ENCODE data around the gene AOPEP.
A peak's percentile ranks its signal among the peaks of the same experiment; 100 is the strongest.

The AOPEP gene

GRCh38 chr9:94971378-94972131, 245.1 kb downstream of the AOPEP start:
- DNase-seq (ENCODE audit: low spot score in 2 of 2) = no peak
- peaks cover 5% of the 10 kb centered on the region for H3K4me1 Mint-ChIP-seq
- H3K36me3 Mint-ChIP-seq (ENCODE audit: insufficient read depth) = no peaks in the 10 kb centered on the region
- no peak overlapping the region for H3K27ac Mint-ChIP-seq (ENCODE audit: low read depth)
- no peak for ATAC-seq (replicated peaks; ENCODE audit: extremely low read depth, poor library complexity, severe bottlenecking)
- H3K9me3 Mint-ChIP-seq = no peaks in the 10 kb centered on the region
- no peaks in the 10 kb centered on the region for H3K27me3 Mint-ChIP-seq
- no peak overlapping the region for H3K4me3 Mint-ChIP-seq

DNA sequence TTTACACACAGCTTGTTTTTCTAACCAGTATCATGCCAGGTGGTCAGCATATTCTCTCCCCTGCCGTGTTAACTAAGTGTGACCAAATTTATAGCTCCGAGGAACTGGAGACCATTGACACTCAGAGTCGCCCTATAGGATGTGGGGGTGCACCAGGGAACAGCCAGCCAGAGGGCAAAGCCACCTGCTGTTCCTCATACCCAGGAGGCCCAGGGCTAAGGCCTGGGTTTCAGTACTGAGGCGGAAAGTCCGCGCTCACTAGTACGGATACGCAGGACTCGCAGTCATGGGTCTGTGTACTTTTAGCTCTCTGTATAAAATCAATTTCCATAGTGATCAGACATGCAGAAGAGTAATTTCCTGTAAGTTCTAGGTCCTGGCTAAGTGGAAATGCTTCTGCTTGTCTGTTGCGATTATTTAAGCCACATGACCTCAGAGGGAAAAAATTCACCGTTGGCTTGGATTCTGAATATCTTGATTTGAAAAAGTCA, 247.0 kb downstream of the AOPEP start:
- ATAC-seq (replicated peaks; ENCODE audit: extremely low read depth, poor library complexity, severe bottlenecking) (no peak), DNase-seq (ENCODE audit: low spot score in 2 of 2) (no peak)
- Mint-ChIP-seq H3K27me3 (no peaks in the 10 kb centered on the region), H3K4me3 (no peak overlapping the region), H3K36me3 (ENCODE audit: insufficient read depth) (no peaks in the 10 kb centered on the region), H3K27ac (ENCODE audit: low read depth) (no peak overlapping the region), H3K4me1 (no peaks in the 10 kb centered on the region), H3K9me3 (no peaks in the 10 kb centered on the region)

- H3K4me3 Mint-ChIP-seq = no peak overlapping the region
- no peaks in the 10 kb centered on the region for H3K9me3 Mint-ChIP-seq
These were observed 247.8 kb downstream of the AOPEP start for GRCh38 chr9:94974154-94974879.

GRCh38 chr9:94975480-94975879, 249.0 kb downstream of the AOPEP start:
- Mint-ChIP-seq H3K36me3 (ENCODE audit: insufficient read depth) (no peaks in the 10 kb centered on the region), H3K27me3 (no peaks in the 10 kb centered on the region)

More at GRCh38 chr9:94974154-94974879, 247.8 kb downstream of the AOPEP start:
- no peaks in the 10 kb centered on the region for H3K27me3 Mint-ChIP-seq
- H3K27ac Mint-ChIP-seq (ENCODE audit: low read depth) = no peak overlapping the region
- DNase-seq (ENCODE audit: low spot score in 2 of 2) (no peak), ATAC-seq (replicated peaks; ENCODE audit: extremely low read depth, poor library complexity, severe bottlenecking) (no peak)
- no peaks in the 10 kb centered on the region for H3K36me3 Mint-ChIP-seq (ENCODE audit: insufficient read depth)
- no peaks in the 10 kb centered on the region for H3K4me1 Mint-ChIP-seq

GRCh38 chr9:94976077-94976476, 249.6 kb downstream of the AOPEP start:
- Mint-ChIP-seq H3K4me1 (no peaks in the 10 kb centered on the region), H3K4me3 (no peak overlapping the region), H3K27me3 (no peaks in the 10 kb centered on the region), H3K9me3 (no peaks in the 10 kb centered on the region), H3K27ac (ENCODE audit: low read depth) (no peak overlapping the region), H3K36me3 (ENCODE audit: insufficient read depth) (no peaks in the 10 kb centered on the region)
- DNase-seq (ENCODE audit: low spot score in 2 of 2) (no peak), ATAC-seq (replicated peaks; ENCODE audit: extremely low read depth, poor library complexity, severe bottlenecking) (no peak)

More at GRCh38 chr9:94975480-94975879, 249.0 kb downstream of the AOPEP start:
- no peak for DNase-seq (ENCODE audit: low spot score in 2 of 2)
- H3K9me3 Mint-ChIP-seq = no peaks in the 10 kb centered on the region
- ATAC-seq (replicated peaks; ENCODE audit: extremely low read depth, poor library complexity, severe bottlenecking) = no peak
- H3K4me1 Mint-ChIP-seq = no peaks in the 10 kb centered on the region
- no peak overlapping the region for H3K4me3 Mint-ChIP-seq
- H3K27ac Mint-ChIP-seq (ENCODE audit: low read depth) = no peak overlapping the region

DNA sequence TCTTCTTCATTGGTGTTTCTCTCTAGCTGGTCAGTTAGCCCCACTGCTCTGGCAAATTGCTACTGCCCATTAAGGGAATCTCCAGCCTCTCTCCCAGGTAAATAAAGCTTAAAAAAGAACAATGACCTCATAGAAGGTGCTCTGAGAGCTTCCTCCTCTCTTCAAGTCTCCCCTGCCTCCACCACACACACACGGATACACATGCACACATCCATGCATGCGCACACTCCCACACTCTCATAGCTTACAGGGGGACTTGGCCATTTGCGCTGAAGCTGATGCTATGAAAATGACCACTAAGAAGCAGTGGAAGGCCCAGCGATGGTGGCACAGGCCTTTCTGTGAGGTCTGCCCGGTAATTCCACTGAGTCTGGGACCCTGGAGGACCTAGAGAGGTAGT, 250.9 kb downstream of the AOPEP start:
- Mint-ChIP-seq H3K36me3 (ENCODE audit: insufficient read depth) (no peaks in the 10 kb centered on the region), H3K4me1 (no peaks in the 10 kb centered on the region), H3K27ac (ENCODE audit: low read depth) (no peak overlapping the region), H3K27me3 (no peaks in the 10 kb centered on the region), H3K4me3 (no peak overlapping the region), H3K9me3 (no peaks in the 10 kb centered on the region)
- ATAC-seq (replicated peaks; ENCODE audit: extremely low read depth, poor library complexity, severe bottlenecking) (no peak), DNase-seq (ENCODE audit: low spot score in 2 of 2) (no peak)

GRCh38 chr9:94979904-94980507, 253.5 kb downstream of the AOPEP start:
- Mint-ChIP-seq H3K27ac (ENCODE audit: low read depth) (no peak overlapping the region), H3K4me3 (no peak overlapping the region), H3K4me1 (peaks cover 6% of the 10 kb centered on the region), H3K36me3 (ENCODE audit: insufficient read depth) (peaks cover 3% of the 10 kb centered on the region), H3K27me3 (no peaks in the 10 kb centered on the region), H3K9me3 (no peaks in the 10 kb centered on the region)
- no peak for ATAC-seq (replicated peaks; ENCODE audit: extremely low read depth, poor library complexity, severe bottlenecking)
- DNase-seq (ENCODE audit: low spot score in 2 of 2) = no peak

DNA sequence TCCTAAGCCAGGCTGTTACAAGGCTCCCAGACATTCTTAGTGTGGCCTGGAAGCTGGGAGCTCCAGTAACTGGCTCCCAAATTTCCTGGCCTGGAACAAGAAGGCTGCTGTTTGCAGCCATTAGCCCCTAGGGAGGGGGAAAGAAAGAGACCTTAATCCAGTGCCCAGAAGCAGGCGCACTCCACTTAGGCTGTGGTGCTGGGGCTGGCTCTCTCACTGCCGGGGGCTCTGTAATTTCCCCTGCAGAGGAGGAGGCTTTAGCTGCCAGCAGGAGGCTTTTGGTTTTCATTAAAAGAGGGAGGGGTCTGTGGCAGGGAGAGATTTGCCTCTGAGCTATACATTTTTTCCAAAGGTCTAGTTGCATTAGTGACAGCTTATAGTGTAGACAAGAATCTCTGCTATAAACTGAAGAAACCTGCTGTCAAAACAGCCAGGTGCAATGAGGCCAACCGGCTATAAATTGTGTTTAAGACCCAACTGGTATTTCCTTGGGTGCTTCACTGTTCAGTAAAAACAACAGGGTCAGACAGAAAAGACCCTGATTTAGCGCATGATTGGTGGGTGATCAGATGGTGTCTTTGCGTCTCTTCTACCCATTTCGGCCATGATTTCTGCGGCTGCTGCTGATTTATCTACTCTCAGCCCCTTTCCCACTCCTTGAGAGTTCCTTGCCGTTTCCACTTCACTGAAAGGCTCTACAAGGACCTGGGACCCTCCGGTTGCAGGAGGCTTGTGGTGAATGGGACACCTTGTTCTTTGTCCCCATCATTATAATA, 254.6 kb downstream of the AOPEP start:
- H3K27me3 Mint-ChIP-seq = no peaks in the 10 kb centered on the region
- H3K4me3 Mint-ChIP-seq = no peak overlapping the region
- ATAC-seq (replicated peaks; ENCODE audit: extremely low read depth, poor library complexity, severe bottlenecking) (no peak), DNase-seq (ENCODE audit: low spot score in 2 of 2) (no peak)
- peaks cover 8% of the 10 kb centered on the region for H3K4me1 Mint-ChIP-seq
- peaks cover 4% of the 10 kb centered on the region for H3K36me3 Mint-ChIP-seq (ENCODE audit: insufficient read depth)
- no peaks in the 10 kb centered on the region for H3K9me3 Mint-ChIP-seq
- H3K27ac Mint-ChIP-seq (ENCODE audit: low read depth) = no peak overlapping the region

GRCh38 chr9:94981723-94982090, 255.2 kb downstream of the AOPEP start:
- Mint-ChIP-seq H3K9me3 (no peaks in the 10 kb centered on the region), H3K27me3 (no peaks in the 10 kb centered on the region), H3K27ac (ENCODE audit: low read depth) (no peak overlapping the region), H3K4me3 (no peak overlapping the region), H3K4me1 (peaks cover 8% of the 10 kb centered on the region), H3K36me3 (ENCODE audit: insufficient read depth) (peaks cover 4% of the 10 kb centered on the region)
- DNase-seq (ENCODE audit: low spot score in 2 of 2) = no peak
- no peak for ATAC-seq (replicated peaks; ENCODE audit: extremely low read depth, poor library complexity, severe bottlenecking)

GRCh38 chr9:94982211-94982610, 255.7 kb downstream of the AOPEP start:
- Mint-ChIP-seq H3K9me3 (no peaks in the 10 kb centered on the region), H3K27me3 (no peaks in the 10 kb centered on the region), H3K36me3 (ENCODE audit: insufficient read depth) (peaks cover 4% of the 10 kb centered on the region), H3K4me3 (no peak overlapping the region), H3K4me1 (peaks cover 8% of the 10 kb centered on the region), H3K27ac (ENCODE audit: low read depth) (no peak overlapping the region)
- ATAC-seq (replicated peaks; ENCODE audit: extremely low read depth, poor library complexity, severe bottlenecking) (no peak), DNase-seq (ENCODE audit: low spot score in 2 of 2) (no peak)

GRCh38 chr9:94983552-94983951, 257.1 kb downstream of the AOPEP start:
- peaks cover 8% of the 10 kb centered on the region for H3K4me1 Mint-ChIP-seq
- ATAC-seq (replicated peaks; ENCODE audit: extremely low read depth, poor library complexity, severe bottlenecking) = no peak
- no peak overlapping the region for H3K4me3 Mint-ChIP-seq
- no peaks in the 10 kb centered on the region for H3K27me3 Mint-ChIP-seq
- H3K9me3 Mint-ChIP-seq = no peaks in the 10 kb centered on the region
- peaks cover 4% of the 10 kb centered on the region for H3K36me3 Mint-ChIP-seq (ENCODE audit: insufficient read depth)
- H3K27ac Mint-ChIP-seq (ENCODE audit: low read depth) = no peak overlapping the region
- DNase-seq (ENCODE audit: low spot score in 2 of 2) = no peak

GRCh38 chr9:94984891-94985476, 258.5 kb downstream of the AOPEP start:
- no peak overlapping the region for H3K27ac Mint-ChIP-seq (ENCODE audit: low read depth)
- DNase-seq (ENCODE audit: low spot score in 2 of 2) = no peak
- no peaks in the 10 kb centered on the region for H3K9me3 Mint-ChIP-seq

More at GRCh38 chr9:94984891-94985476, 258.5 kb downstream of the AOPEP start:
- Mint-ChIP-seq H3K27me3 (no peaks in the 10 kb centered on the region), H3K36me3 (ENCODE audit: insufficient read depth) (peaks cover 4% of the 10 kb centered on the region), H3K4me3 (no peak overlapping the region), H3K4me1 (peaks cover 8% of the 10 kb centered on the region)
- peak; percentile 40 for ATAC-seq (replicated peaks; ENCODE audit: extremely low read depth, poor library complexity, severe bottlenecking)

Measured in central memory CD8-positive, alpha-beta T cell (primary cell).